ENCODE data around the gene ADAM10.

ADAM10 gene

GRCh38 chr15:58549013-58549784 is 200.3 kb downstream of the ADAM10 start:
- DNase-seq = no peak

DNA sequence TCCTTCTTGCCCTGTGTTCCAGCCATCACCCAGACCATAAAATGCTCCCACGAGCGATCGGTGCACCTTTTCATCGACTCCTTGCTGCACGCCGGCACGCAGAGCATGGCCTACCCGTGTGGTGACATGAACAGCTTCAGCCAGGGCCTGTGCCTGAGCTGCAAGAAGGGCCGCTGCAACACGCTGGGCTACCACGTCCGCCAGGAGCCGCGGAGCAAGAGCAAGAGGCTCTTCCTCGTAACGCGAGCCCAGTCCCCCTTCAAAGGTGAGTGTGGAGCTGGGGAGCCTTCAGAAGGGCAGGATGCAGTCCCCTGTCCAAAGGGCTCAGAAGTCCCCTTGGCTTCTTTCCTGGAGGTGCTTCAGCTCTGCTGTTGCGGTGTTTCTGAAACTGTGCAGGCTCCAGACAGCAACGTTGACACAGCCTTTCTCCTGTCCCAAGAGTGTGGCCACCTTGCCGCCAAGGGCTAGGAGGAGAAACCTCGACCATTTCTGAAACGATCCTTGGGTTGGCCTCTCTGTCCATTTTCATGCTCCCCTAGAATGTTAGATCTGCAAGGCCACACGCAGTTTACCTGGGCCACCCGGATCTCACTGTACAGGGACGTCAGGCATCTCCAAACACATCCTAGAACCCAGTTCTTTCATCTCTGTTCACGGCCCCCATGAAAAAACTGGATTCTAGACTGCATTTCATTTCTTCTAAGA is 201.0 kb downstream of the ADAM10 start:
- DNase-seq = no peak

DNA sequence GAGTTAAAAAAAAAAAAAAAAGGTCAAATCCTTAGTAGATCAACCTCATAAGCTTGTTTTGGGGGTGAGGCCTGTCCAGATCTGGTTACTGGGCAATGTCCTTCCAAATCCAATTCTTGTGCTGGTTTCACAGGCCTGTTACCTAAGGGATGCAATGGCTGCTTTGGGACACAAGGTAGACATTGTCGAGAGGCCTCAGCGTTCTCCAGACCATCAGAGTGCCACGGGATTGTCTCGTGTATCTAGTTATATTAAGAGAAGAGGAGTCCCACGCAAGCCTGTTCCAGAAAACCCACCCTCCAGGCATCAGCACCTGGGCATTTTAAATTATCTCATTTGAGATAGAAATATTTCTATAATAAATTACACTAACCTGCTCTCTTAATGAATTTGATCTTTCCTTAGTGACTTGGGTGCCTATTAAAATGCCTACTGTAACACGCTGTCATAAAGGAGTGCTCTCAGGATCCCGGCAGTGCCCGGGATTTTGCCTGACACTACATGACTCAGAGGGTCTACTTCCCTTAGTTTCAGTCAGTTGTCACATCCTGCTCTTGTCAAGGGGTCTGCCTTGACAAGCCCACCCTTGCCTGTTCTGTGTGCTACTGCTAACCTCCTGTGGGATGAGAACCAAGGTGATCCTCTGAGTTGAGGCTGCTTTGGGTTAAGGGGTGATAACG is 201.7 kb downstream of the ADAM10 start:
- no peak for DNase-seq

DNA sequence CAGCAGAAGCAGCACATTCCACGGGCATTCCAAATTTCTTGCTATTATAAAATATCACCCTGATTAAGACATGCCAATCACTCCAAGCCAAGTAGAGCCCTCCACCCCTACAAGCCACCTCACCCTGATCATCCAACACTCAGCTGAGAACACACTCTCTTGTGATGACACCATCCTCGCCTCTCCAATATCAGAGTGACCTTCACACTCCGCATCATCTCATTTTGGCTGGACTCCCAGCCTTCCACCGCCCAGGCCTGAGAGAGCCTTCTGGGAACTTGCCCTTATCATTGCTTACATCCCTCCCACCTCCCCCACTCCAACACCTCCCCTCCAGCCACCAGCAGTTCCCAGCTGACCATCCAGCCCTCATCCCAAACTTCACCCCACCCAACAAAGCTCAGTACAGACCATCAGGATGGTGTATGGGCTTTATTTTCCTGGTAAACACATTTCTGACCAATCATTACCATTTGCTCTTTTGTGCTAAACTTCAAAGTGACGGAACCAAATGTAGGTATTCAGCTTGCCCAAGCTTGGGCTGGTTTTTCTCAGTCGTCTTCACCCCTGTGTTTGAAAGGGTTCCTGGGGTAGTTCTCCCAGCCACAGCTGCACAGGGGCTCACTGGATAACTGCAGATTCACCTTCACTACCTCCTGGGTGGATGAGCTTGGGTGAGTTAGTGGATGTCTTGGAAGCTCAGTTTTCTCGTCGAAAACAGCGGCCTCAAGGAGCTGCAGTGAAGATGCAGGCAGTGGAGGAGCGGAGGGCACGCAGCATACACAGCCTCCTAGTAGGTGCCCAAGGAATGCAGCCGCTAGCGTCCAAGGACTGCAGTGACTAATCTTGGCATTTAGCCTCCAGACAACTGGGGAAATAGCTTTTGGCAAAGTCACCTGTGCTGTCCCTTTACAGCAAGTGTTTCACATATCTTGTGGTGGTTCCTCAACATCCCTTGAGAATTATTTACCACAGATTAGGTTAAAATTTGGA is 202.6 kb downstream of the ADAM10 start:
- no peak for DNase-seq

- no peak for DNase-seq
These were observed 203.4 kb downstream of the ADAM10 start for GRCh38 chr15:58546066-58546591.

DNA sequence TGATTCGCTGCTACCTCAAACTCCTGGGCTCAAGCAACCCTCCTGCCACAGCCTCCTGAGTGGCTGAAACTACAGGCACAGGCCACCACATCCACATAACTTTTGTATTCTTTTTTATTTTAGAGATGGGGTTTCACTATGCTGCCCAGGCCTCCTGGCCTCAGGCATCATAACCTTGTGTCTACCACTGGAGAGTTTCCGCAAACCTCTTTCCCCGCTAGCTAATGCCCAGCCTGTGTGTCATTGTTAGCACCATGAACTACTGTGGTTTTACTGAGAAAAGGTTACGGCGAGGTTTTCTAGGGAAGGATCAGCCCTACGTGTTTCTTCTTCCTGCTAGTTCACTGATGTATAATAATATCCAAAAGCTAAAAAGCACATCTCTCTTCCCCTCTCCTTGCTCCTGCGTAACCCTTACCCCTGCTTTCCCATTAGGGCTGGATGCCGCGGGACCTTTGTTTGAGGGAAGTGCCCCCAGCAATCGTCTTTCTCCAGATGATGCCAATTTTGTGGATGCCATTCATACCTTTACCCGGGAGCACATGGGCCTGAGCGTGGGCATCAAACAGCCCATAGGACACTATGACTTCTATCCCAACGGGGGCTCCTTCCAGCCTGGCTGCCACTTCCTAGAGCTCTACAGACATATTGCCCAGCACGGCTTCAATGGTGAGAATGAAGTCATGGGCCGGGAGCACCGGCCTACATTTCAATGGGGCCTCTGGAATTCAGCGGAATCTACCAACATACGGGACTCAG is 204.0 kb downstream of the ADAM10 start:
- no peak for DNase-seq

DNA sequence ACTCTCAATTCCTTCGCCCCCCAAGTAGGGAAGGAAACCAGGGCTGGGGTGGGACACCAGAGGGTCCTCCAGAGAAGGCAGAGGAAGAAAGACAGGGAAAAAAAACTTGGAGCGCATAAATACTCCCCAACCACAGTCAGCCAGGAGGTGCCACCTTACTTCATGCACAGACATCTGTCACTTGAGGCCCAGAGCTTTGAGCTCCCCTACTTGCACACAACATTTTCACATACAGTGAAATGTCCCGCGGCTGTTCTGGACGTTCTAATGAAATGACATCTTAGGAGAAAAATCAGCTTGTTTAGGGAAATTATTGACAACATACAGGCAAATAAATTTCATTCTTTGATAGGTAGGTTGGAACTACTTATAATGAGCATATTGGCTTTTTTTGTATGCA is 204.8 kb downstream of the ADAM10 start:
- no peak for DNase-seq

GRCh38 chr15:58543664-58544335 is 205.7 kb downstream of the ADAM10 start:
- DNase-seq = no peak

DNA sequence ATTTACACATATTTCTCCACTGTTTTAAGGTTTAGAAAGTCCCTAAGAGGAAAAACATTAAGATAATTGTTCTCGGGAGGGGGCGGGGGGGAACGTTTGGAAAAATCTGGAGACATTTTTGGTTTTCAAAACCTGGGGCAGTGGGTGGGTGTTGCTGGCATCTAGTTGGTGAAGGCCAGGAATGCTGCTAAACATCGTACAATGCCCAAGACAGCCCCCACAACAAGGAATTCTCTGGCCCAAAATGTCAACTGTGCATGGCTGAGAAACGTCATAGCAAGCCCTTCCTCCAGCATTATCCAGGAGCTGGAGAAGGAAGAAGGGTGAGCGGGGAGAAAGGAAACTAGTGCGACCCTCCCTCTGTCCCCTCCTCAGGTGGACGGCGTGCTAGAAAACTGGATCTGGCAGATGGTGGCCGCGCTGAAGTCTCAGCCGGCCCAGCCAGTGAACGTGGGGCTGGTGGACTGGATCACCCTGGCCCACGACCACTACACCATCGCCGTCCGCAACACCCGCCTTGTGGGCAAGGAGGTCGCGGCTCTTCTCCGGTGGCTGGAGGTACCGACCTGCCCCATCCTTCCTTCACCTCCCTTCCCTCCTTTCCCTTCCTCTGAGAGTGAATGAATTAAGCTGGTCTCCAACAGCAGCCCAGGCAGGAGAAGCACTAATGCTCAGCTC is 208.0 kb downstream of the ADAM10 start:
- no peak for DNase-seq

GRCh38 chr15:58539548-58539947 is 210.0 kb downstream of the ADAM10 start:
- no peak for DNase-seq

DNA sequence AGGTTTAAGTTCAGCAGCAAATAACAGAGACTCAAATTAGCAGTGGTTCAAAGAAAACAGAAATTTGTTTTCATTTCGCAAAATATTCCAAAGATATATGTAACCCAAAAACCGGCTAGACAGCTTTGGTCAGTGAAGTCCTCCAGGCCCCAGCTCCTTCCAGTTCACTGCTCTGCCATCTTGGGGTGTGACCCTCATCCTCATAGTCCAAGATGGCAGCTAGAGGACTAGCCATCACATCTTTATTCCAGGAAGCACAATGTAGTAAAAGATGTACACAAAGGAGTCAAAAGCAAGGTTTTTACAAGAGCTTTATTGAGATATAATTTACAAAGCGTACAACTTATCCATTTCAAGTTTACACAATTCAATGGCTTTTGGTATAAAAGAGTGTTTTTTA is 210.6 kb downstream of the ADAM10 start:
- DNase-seq = no peak

All from DMS79 (cell line).